SW 1271 (cell line): Measurements from ENCODE around the gene ZC2HC1C.

Source experiments
- DNase-seq, 2 experiments: peaks; one replicate each; lab custom pipeline; 2025; lab: John Stamatoyannopoulos, UW

The ZC2HC1C gene

GRCh38 chr14:75069121-75069810 lies at the start of gene ZC2HC1C:
Gene ZC2HC1C, plus strand, starts transcription at chr14:75069641. Its CDS starts 933 bp downstream, at chr14:75070574.
- peak; percentile 66 to 90 for DNase-seq

GRCh38 chr14:75022655-75023054 lies 46.8 kb upstream of the ZC2HC1C start:
- peak in 1 of 2 experiments; percentile 13 for DNase-seq

DNA sequence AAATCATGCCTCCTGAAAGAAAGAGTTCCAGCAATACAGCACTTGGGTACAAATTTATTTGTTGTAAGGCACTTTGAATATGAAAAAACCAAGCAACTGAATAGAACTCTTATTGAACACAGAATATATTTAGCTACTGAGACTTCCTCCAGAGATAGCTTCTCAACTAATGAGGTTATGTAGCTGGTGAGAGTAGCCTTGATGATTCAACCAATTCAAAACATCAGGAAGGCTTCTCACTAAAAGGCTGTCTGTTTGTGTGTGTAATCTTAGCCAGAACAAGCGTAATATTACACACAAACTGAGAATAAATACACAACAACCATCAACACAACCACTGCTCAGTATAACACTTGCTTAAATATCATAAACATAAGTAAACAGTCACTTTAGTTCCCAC lies 46.3 kb upstream of the ZC2HC1C start:
- no peak for DNase-seq

GRCh38 chr14:75025082-75025481 lies 44.4 kb upstream of the ZC2HC1C start:
- DNase-seq = peak in 1 of 2 experiments; percentile 24

DNA sequence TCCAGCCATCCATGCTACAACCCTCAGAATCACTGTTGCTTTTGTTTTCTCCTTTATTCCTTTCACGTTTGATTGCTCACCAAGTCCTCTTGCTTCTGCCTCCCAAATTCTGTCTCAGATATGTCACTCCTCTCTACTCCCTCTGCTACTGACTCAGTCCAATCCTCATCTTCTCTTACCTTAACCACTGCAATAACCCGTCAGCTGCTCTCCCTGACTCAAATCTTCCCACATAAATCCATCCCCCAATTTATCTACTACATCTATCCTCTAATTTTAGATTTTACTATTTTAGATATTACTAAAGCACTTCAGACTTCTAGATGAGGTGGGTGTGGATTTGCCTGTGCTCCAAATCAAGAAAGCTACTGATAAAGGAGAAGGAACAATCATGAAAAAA lies 43.6 kb upstream of the ZC2HC1C start:
- no peak for DNase-seq

DNA sequence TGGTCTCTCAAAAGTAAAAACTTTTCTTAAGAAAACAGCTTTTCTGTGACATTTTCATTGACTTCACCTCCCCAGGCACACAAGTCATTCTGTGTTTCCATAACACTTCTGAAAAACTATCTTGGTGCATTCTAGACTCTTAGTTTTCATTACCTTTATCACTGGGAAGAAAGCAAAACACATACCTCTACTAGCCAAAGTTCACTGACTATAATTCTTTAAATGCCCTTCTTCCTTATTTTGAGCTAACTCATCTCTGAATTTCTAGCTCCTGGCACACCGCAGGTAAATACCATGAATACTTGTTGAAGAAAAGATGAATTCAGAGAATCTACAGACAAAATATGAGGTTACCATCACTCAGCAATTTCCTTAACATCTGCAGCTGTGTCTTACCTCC lies 39.3 kb upstream of the ZC2HC1C start:
- no peak for DNase-seq

DNA sequence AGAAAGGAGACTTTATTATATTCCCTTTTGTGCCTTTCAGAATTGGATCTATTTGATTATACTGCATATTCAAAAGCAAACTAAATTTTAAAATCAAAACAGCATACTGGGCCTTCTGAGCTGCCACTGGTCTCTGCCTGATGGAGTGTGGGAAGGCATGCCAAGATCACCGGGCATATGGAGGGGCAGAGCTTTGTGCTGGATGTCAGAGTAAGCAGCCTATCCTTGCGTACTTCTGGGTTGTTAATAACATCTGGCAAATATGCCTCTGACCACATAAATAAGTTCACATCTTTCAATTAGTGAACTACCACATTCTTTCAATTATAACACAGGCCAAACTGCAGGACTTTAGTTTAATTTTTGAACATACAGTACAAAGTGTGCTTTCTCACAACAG lies 36.5 kb upstream of the ZC2HC1C start:
- DNase-seq = no peak

DNA sequence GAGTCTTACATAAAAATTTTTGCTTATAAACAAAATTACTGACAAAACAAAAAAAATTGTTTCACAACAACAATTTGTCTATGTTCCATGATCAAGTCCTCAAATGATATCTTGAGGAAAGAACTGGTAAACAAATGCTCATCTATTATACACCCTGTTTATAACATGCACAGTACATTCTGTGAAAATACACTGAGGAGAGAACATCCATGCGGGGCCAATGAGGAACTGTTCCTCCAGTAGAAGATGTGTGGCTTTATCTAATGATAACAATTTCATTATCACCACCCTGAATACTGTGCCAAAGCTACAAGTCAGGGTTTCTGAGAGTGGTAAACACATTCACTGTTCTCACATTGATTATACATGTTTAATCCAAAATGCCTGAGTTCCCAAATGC lies 28.9 kb upstream of the ZC2HC1C start:
- no peak for DNase-seq

GRCh38 chr14:75040959-75041358 lies 28.5 kb upstream of the ZC2HC1C start:
- no peak for DNase-seq

- peak in 1 of 2 experiments; percentile 44 for DNase-seq
Observed at GRCh38 chr14:75041613-75042012, 27.8 kb upstream of the ZC2HC1C start.

DNA sequence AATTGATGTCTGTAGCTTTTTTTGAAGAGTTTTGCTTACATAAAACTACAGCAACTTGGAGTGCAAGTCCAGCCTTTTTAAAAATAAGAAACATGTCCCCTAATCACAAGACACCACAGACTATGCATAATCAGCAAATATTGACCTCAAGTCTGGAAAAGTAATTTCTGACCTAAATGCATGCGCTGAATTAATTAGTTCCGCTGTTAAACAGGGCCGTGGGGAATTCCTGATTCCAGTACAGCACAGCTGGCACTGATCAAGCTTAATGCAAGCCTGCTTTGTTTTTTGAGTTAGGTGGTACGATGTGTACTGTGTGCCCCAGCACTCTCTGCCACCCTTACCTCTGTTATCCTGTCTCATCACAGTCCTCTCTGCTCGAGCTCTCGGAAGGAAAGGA lies 27.4 kb upstream of the ZC2HC1C start:
- no peak for DNase-seq

GRCh38 chr14:75044322-75044721 lies 25.1 kb upstream of the ZC2HC1C start:
- peak in 1 of 2 experiments; percentile 45 for DNase-seq

- DNase-seq = no peak
Observed at GRCh38 chr14:75044752-75045151, 24.7 kb upstream of the ZC2HC1C start.

DNA sequence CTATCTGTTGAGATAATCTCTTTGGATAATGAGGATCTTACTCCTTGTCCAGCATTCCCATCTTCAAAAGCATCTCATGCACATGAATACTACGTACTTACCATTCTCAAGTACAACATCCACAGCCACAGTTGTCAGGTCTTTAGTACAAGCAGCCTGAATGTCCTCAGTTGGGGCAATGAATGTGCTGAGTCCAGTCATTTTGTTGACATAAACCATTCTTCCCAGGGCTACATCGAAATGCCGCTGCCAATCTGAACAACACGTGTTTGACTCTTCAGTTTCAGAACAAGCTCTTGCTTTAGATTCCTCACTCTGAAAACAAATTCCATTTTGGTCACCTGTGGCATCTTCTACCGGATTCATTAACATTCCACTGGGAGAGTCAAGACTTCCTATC lies 23.2 kb upstream of the ZC2HC1C start:
- no peak for DNase-seq

DNA sequence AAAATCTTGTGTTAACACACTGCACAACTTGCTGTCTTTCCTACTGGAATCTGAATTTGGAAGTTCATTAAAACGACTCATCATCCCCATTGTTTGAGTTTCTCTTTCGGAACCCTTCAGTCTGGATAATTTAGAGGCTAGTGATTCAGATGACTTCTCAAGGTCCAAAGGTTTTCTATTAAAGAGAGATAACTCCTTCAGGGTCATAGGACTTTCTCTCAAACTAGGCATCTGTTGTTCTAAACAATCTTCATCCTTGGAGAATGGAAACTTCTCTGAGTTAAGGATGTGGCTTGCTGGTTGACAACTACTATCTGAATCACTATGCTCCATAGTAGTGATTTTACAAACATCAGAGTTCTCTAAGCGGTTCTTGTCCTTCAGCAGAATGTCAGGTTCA lies 22.5 kb upstream of the ZC2HC1C start:
- no peak for DNase-seq

GRCh38 chr14:75047506-75047905 lies 21.9 kb upstream of the ZC2HC1C start:
- DNase-seq = no peak

DNA sequence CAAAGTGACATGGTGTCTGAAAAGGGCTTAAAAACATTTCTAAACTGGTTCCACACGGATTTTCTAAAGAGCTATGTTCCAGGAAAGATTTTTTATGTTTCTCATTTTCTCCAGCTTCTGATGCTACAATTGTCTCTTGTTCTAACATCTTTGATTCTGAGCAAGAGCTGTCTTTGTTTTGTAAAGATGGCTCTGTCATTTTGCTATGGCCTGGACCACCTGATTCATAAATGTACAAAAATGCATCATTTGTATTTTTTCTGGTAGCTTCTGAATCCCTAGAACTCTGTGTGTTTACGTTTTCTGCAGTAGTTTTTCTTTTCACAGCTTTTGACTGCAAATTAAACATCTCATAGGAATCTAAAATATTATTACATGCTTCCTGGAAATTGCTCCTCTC lies 21.3 kb upstream of the ZC2HC1C start:
- no peak for DNase-seq

DNA sequence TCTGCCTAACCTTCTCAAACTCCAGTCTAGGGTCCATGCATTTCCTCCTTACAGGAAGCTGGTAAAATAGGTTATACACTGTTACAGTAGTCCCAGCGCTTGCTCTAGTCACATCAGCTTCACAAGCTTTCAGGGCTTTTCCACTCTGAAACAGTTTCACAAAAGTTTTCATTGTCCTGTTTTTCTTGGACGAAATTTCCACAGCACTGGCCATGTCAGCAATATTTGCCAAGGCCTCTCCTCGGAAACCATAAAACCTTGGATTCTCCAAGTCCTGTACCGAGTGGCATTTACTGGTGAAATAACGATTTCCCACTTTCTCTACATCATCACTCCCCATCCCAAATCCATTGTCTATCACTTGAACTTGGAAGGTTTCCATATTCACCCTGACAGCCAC lies 20.3 kb upstream of the ZC2HC1C start:
- no peak for DNase-seq

DNA sequence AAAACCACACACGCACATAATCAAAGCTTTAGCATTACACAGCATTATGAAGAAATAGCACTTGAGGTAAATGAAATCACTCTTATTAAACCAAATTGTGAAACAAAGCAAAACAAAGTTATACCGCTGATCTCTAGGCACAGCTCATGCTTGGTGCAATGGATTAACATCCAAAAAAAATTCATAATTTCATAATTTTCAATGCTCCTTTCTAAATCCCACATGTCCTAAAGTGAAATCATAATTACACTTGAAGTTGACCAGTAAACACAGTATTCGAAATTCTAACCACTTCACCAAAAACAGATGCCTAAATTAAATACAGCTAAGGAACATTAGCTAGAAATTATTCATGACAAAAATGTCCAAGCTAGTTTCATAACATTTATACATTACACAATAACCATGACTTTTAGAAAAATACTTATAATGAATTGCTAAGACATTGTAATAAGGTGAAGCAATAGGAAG lies 19.7 kb upstream of the ZC2HC1C start:
- no peak for DNase-seq

GRCh38 chr14:75050852-75051555 lies 18.4 kb upstream of the ZC2HC1C start, which contains the start of gene MLH3:
Gene MLH3, minus strand, starts transcription at chr14:75051467. Its CDS starts 1,812 bp downstream, at chr14:75049655.
- DNase-seq = peak; percentile 60 to 84

- no peak for DNase-seq
Observed at GRCh38 chr14:75051556-75051899, 17.9 kb upstream of the ZC2HC1C start.

DNA sequence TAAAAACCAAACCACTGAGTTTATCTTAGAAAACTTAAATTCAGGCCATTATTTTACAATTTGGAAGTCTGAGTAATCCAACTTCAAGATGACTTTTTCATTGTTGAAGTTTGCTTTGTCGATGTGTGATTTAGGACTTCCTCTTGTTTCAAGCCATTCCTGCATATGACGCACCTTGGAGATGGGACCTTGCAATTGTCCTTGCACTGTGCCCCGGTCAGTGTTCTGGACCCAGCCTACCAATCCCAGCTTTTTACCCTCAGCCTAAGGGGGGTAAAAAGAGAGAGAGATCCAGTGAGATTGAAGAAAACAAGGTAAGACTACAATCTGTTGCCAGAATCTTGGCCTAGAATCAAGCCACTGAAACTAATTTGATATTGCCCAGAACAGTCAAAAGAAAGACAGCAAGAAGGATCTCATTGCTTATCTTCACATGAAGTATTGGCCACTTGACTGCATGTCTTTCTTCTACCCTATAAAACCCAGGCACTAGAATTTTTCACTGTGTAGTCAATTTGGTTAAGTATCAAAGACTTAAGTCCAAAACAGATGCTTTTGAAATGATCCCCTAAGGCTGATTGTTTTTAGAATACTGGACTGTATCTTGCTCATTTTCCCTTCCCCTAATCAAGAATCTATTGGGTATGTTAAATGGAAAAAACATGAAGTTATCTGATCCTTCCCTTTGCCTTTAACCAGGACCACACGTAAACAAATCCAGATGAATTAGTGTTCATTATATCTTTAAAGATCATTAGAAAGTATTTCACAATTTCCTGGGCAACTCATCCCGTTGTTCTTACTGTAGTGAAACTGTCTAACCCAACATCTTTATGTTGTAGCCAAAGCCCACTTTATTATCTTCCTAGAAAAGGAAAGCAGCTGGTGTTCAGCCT lies 15.8 kb upstream of the ZC2HC1C start:
- DNase-seq = no peak
